ENCODE data around the gene KRT36.

Gene KRT36

GRCh38 chr17:41500131-41500911, 10.6 kb upstream of the KRT36 start:
- DNase-seq (ENCODE audit: low spot score) = no peak

DNA sequence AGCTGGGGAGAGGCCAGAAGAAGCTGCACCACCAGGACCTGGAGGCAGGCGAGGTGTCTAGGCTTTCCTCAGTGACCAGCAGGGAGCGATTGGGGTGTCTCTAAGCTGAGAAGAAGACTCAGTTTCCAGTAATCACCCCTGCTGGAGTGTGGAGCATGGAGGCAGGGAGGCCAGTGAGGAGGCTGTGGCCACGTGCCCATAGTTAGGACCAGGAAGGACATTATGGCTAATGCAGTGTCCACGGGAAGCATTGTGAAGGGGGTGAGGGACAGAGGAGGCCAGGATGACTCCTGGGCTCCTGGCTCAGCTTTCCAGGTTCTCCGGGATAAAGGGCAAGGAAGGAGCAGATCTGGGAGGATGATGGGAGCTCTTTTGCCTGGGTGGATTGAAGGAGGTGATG, 10.0 kb upstream of the KRT36 start:
- no peak for DNase-seq (ENCODE audit: low spot score)

DNA sequence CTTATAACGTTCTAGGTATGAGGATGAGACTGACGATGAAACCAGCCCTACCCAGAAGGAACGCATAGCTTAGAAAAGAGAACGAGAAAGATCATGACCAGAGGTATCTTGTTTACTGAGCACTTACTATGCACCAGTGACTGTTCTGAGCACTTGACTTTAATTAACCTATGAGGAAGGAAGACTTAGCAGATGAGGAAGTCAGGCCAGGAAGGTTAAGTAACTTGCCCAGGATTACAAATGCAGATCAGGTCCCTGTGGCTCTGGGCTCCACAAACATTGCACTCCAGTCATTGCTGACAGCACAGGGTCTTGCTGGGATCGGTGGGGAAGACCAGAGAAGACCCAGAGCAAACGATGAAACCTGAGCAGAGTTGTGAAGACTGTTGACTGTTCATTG, 8.6 kb upstream of the KRT36 start:
- DNase-seq (ENCODE audit: low spot score) = peak; percentile 6

GRCh38 chr17:41496803-41497484, 7.2 kb upstream of the KRT36 start:
- DNase-seq (ENCODE audit: low spot score) = peak; percentile 91

- DNase-seq (ENCODE audit: low spot score) = no peak
Measured at GRCh38 chr17:41494524-41494923, 4.8 kb upstream of the KRT36 start.

DNA sequence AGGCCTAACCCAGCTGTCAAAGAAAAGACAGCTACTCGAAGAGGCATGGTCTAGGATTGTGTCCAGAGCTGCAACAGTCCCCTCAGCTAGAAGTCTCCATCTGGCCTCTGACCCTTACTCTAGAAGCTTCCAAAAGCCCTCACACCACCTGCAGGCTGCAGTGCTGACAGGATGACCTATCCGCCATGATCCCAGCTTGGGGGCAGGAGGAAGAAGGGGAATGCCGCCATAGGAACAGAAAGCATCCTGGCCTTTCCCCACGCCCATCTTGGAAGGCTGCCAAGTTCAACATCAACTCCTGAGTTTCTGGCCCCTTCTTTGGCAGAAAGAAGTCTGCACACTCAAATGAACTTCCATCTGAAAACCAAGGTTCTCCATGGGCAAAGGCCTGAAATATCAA, 3.1 kb upstream of the KRT36 start:
- no peak for DNase-seq (ENCODE audit: low spot score)

DNA sequence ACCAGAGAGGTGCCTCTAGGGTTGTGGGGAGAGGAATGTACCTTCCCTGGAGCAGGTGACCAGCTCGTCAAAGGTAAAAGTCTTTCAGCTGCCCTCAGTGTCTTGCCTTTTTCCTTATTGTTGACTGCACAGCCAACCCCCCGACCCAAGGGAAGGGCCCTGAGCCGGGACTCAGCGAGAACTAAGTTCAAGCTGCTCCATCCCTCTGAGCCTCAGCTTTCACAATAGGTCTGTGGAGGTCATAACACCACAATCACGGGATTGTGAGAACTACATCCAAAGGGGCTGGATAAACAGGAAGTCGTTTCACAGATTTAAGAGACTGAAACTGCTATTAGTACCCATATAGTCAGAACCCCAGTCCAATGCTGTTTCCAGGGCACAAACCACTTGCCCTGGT, 2.6 kb upstream of the KRT36 start:
- no peak for DNase-seq (ENCODE audit: low spot score)

- DNase-seq (ENCODE audit: low spot score) = no peak
Measured at GRCh38 chr17:41491476-41491875, 1.8 kb upstream of the KRT36 start.

DNA sequence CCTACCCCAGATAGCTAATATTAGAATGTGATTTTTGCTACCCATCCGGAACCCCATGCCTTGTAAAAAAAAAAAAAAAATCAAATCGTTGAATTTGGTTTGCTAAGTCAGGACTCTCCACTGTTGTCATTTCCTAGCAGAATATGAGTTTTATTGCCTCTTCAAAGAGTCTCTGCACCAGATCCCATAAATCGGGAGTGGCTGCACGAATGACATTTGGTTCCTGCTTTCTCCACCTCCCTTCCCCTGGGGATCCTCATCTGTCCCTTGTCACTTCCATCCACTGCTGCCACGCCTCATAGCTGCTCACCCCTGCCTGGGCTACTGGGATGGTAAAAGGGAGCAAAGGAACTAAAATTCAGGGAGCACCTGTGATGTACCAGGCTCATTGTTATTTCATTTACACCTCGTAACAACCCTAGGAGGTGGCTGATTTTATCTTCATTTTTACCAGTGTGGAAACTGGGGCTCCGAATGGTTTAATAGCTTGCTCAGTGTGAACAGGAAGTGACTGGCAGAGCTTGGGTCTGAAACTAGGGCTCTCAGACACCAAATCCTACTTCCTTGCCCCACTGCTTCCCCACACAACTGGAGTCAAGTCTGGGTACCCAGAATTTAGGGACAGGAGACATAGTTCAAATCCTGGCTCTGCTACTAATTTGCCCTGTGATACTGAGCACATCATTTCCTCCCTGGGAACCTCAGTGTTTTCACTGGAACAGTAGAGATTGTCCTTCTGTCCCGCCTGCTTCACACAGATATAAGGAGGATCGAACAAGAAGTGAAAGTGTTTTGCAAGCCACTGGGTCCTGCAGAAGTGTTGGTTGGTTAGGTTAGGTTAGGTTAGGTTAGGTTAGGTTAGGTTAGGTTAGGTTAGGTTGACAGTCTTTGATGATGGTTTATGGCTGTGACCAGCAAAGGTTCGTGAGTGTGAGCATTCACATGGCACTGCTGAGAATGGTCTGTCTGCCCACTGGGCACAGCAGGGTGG, 585 bp upstream of the KRT36 start:
- no peak for DNase-seq (ENCODE audit: low spot score)

GRCh38 chr17:41486809-41487530, 2.7 kb downstream of the KRT36 start:
- DNase-seq (ENCODE audit: low spot score) = peak; percentile 57

DNA sequence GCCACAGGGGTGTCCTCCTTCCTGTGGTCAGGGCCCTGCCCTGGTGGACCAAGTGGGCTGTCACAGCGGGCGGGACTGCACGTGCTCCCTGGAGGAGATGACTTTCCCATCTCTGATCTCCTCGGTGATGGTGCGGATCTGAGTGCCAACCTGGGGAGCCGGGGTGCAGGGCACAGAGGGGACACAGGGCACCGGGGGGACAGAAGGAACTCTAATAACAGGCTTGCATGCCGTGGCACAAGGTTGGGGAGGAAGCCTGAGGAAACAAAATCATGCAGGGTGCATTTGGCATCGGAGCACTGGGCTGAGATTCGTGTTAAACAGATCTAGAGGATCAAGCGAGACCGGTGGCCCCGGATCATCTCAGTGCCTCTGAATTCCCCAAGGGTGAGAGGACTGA, 3.4 kb downstream of the KRT36 start:
- DNase-seq (ENCODE audit: low spot score) = no peak

GRCh38 chr17:41484920-41485904, 4.5 kb downstream of the KRT36 start:
- DNase-seq (ENCODE audit: low spot score) = no peak

- no peak for DNase-seq (ENCODE audit: low spot score)
Measured at GRCh38 chr17:41483991-41484826, 5.5 kb downstream of the KRT36 start.

DNA sequence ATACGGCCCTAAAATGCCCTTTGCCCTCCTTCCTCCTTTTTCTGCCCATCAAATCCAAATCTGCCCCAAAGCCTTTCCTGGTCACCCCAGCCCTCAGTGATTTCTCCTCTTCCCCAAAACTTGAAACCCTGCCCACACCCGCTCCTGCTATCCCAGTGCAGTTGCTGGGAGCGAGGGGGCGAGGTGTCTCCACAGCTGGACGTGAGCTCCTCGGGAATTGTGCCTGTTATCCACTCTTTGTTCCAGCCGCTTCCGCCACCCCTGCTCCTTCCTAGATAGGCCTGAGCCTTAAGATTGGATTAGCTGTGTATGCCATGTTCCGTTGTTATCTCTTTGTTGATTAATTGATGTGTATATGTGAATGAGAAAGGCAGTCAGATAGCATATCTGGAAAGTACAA, 6.2 kb downstream of the KRT36 start:
- DNase-seq (ENCODE audit: low spot score) = no peak

DNA sequence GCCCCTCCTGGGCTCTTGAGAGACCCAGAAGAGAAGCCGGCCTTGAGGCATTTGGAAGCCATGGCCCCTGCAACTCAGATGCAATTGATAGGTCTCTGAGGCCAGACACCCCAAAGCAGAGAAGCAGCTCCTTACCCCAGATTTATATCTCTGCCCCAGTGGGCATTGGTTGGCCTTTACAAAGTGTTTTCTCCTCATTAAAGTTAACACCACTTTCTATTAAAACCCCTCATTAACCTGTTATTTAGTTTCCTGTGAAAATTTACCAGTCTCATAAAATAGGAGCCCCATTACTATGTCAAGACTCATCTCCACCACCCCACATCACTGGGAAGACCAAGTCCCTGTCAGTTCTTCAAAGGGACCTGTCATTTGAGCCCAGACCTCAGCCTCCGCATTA, 8.7 kb downstream of the KRT36 start, which contains the start of gene KRT35:
KRT35 (minus strand) TSS at position 116 of the 400 bp plus-strand sequence; CDS start at position 62, 54 bp downstream.
- DNase-seq (ENCODE audit: low spot score) = no peak

DNA sequence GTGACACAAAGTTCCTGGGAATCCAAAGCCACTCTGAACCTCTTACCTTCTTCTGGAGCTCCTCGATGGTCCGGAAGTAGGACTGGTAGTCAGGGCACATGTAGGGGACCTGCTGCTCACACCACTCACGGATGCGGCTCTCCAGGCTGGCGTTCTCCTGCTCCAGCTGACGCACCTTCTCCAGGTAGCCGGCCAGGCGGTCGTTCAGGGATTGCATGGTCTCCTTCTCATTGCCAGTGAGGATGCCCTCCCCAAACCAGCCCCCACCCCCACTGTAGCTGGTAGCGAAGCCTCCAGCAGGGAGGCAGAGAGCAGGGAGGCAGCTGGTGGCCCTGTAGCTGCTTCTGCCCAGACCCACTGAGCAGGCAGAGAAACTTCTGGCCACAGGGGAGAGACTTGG, 9.1 kb downstream of the KRT36 start:
- DNase-seq (ENCODE audit: low spot score) = no peak

- peak; percentile 11 for DNase-seq (ENCODE audit: low spot score)
Measured at GRCh38 chr17:41480136-41480535, 9.6 kb downstream of the KRT36 start.

- no peak for DNase-seq (ENCODE audit: low spot score)
Measured at GRCh38 chr17:41478237-41478636, 11.5 kb downstream of the KRT36 start.

Data from NAMALWA (cell line).